ENCODE data around the gene OMG. TPM values are rescaled to one million over a fixed set of nuclear protein-coding genes. Genes with fewer than 3 reads are reported as not detected.
"Not testable (repeated sequence)": the region's sequence is repeated elsewhere in the genome, so short reads cannot be mapped to it uniquely, and the experiment has no call there.

Gene OMG
- total and polyA plus RNA-seq, 2 experiments from 2014 or later: 0.58 TPM; not detected in 1

DNA sequence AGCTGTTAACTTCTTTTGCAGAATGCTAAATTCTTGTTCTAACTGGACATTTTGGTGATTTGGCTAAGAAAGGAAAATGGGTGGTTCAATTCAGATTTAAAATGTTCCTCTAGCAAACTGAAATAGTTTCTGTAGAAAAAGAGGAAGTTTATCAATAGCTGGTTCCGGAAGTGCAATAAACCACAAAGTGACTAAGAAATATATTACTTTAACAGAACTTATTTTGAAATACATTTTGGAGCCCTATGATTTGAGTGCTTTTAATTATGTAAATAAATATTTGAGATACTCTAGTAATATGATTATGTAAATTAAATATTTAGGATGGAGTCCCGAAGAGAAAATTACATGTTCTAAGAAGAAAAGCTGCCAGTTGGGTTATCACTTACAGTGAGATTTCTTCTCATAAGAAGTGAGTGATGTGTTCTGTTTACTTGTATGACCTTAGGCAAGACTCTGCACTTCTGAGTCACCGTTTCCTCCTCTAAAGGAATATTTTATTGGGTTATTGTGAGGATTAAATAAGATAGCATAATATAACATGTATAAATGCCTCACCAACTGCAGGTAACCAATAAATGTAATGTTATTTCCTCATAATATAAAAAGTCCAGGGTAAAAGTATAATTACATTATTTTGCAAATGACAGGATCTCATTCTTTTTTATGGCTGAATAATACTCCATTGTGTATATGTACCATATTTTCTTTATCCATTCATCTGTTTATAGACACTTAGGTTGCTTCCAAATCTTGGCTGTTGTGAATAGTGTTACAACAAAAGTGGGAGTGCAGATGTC is 17.1 kb upstream of the OMG start, which contains the start of gene EVI2B:
EVI2B (minus strand) TSS at position 73 of the 800 bp plus-strand sequence. CDS start 8,445 bp downstream, outside the sequence.
- Histone ChIP-seq H3K27ac (no peak within 1 kb of the TSS), H3K79me2 (no peaks in the 10 kb centered on the region), H2AFZ (no peak within 1 kb of the TSS), H3K4me3 (no peak within 1 kb of the TSS), H3K36me3 (replicated peaks; ENCODE audit: insufficient read depth, low read depth) (no peaks in the 10 kb centered on the region), H3K27me3 (no peaks in the 10 kb centered on the region), H4K20me1 (ENCODE audit: insufficient read depth, poor library complexity, severe bottlenecking) (no peaks in the 10 kb centered on the region), H3K4me2 (no peak within 1 kb of the TSS), H3K9me2 (replicated peaks; ENCODE audit: insufficient read depth) (no peaks in the 10 kb centered on the region), H3K4me1 (ENCODE audit: insufficient read depth) (no peaks in the 10 kb centered on the region), H3K9me3 (ENCODE audit: low read depth) (no peaks in the 10 kb centered on the region)
- DNase-seq (ENCODE audit: low spot score): no peak
- no peak for TF ChIP-seq EZH2phosphoT487 (IDR thresholded peaks at IDR 0.05; ENCODE audit: low read depth, severe bottlenecking, unreplicated experiment)
- TF ChIP-seq EZH2 (IDR thresholded peaks at IDR 0.05; ENCODE audit: borderline replicate concordance): no peak
- TF ChIP-seq, protein P1, sequence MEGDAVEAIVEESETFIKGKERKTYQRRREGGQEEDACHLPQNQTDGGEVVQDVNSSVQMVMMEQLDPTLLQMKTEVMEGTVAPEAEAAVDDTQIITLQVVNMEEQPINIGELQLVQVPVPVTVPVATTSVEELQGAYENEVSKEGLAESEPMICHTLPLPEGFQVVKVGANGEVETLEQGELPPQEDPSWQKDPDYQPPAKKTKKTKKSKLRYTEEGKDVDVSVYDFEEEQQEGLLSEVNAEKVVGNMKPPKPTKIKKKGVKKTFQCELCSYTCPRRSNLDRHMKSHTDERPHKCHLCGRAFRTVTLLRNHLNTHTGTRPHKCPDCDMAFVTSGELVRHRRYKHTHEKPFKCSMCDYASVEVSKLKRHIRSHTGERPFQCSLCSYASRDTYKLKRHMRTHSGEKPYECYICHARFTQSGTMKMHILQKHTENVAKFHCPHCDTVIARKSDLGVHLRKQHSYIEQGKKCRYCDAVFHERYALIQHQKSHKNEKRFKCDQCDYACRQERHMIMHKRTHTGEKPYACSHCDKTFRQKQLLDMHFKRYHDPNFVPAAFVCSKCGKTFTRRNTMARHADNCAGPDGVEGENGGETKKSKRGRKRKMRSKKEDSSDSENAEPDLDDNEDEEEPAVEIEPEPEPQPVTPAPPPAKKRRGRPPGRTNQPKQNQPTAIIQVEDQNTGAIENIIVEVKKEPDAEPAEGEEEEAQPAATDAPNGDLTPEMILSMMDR (IDR thresholded peaks at IDR 0.05; ENCODE audit: poor library complexity): no peak
- 86% methylated on average over 3 of the region's 3 CpGs for WGBS (ENCODE audit: low lambda C conversion rate, missing lambda C conversion rate)

DNA sequence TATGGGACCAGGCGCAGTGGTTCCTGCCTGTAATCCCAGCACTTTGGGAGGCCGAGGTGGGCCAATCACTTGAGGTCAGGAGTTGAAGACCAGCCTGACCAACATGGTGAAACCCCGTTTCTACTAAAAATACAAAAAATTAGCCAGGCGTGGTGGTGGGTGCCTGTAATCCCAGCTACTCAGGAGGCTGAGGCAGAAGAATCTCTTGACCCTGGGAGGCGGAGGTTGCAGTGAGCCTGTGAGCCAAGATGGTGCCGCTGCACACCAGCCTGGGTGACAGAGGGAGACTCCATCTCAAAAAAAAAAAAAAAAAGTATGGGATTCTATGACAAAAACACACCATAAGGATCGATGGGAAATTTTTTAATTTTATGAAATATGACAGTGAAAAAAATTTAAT is 15.2 kb upstream of the OMG start:
- not testable (repeated sequence) for H3K27ac ChIP-seq; H4K20me1 ChIP-seq (ENCODE audit: insufficient read depth, poor library complexity, severe bottlenecking); H3K4me3 ChIP-seq; H3K36me3 ChIP-seq (replicated peaks; ENCODE audit: insufficient read depth, low read depth); H3K9me2 ChIP-seq (replicated peaks; ENCODE audit: insufficient read depth); DNase-seq (ENCODE audit: low spot score); H3K79me2 ChIP-seq; H3K27me3 ChIP-seq; H2AFZ ChIP-seq; H3K9me3 ChIP-seq (ENCODE audit: low read depth); H3K4me2 ChIP-seq; H3K4me1 ChIP-seq (ENCODE audit: insufficient read depth)
- WGBS (ENCODE audit: low lambda C conversion rate, missing lambda C conversion rate): 81% methylated on average over 7 of the region's 7 CpGs

DNA sequence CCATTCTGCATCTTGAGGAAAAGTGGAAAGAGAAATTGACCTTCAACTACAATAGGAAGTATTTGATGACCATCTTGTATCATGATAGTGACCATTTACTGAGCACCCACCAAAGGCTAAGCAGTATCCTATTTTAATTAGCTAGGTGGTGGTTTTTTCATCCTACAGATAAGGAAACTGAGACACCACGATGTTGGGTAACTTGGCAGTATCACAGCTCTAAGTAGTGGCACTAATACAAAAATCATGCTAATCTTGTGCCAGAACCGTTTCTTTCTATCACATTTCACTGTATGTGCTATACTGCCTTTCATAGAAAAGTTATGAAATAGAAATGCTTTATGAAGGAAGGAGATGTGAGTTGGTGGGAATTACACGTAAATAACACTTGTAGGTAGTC is 14.5 kb upstream of the OMG start:
- H3K4me2 ChIP-seq: no peak overlapping the region
- no peaks in the 10 kb centered on the region for H3K36me3 ChIP-seq (replicated peaks; ENCODE audit: insufficient read depth, low read depth)
- H3K4me1 ChIP-seq (ENCODE audit: insufficient read depth): peaks cover 3% of the 10 kb centered on the region
- H3K4me3 ChIP-seq: no peak overlapping the region
- H3K79me2 ChIP-seq: no peaks in the 10 kb centered on the region
- DNase-seq (ENCODE audit: low spot score): no peak
- WGBS (ENCODE audit: low lambda C conversion rate, missing lambda C conversion rate): 97% methylated on average over 3 of the region's 3 CpGs
- no peaks in the 10 kb centered on the region for H3K9me2 ChIP-seq (replicated peaks; ENCODE audit: insufficient read depth)
- no peak for TF ChIP-seq EZH2 (IDR thresholded peaks at IDR 0.05; ENCODE audit: borderline replicate concordance)
- TF ChIP-seq, protein P1 (IDR thresholded peaks at IDR 0.05; ENCODE audit: poor library complexity): no peak
- no peak for TF ChIP-seq EZH2phosphoT487 (IDR thresholded peaks at IDR 0.05; ENCODE audit: low read depth, severe bottlenecking, unreplicated experiment)
- H4K20me1 ChIP-seq (ENCODE audit: insufficient read depth, poor library complexity, severe bottlenecking): no peaks in the 10 kb centered on the region
- no peaks in the 10 kb centered on the region for H3K27me3 ChIP-seq
- H3K27ac ChIP-seq: no peak overlapping the region
- no peak overlapping the region for H2AFZ ChIP-seq
- no peaks in the 10 kb centered on the region for H3K9me3 ChIP-seq (ENCODE audit: low read depth)

DNA sequence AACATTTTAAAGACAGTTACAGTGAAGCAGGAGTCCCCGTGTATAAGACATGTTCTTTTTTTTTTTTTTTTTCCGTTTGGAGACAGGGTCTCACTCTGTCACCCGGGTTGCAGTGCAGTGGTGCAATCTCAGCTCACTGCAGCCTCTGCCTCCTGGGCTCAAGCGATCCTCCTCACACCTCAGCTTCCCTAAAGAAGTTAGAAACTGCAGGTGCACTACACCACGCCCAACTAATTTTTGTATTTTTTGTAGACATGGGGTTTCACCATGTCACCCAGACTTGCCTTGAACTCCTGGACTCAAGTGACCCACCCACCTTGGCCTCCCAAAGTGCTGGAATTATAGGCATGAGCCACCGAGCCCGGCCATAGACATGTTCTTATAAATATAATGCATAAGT is 13.8 kb upstream of the OMG start:
- Histone ChIP-seq H3K4me3 (no peak overlapping the region), H4K20me1 (ENCODE audit: insufficient read depth, poor library complexity, severe bottlenecking) (no peaks in the 10 kb centered on the region), H3K27ac (no peak overlapping the region), H3K4me2 (no peak overlapping the region), H2AFZ (no peak overlapping the region), H3K4me1 (ENCODE audit: insufficient read depth) (peaks cover 3% of the 10 kb centered on the region), H3K36me3 (replicated peaks; ENCODE audit: insufficient read depth, low read depth) (no peaks in the 10 kb centered on the region), H3K9me3 (ENCODE audit: low read depth) (no peaks in the 10 kb centered on the region), H3K9me2 (replicated peaks; ENCODE audit: insufficient read depth) (no peaks in the 10 kb centered on the region), H3K27me3 (no peaks in the 10 kb centered on the region), H3K79me2 (no peaks in the 10 kb centered on the region)
- WGBS (ENCODE audit: low lambda C conversion rate, missing lambda C conversion rate): 91% methylated on average over 7 of the region's 7 CpGs
- TF ChIP-seq EZH2phosphoT487 (IDR thresholded peaks at IDR 0.05; ENCODE audit: low read depth, severe bottlenecking, unreplicated experiment): no peak
- TF ChIP-seq, protein P1 (IDR thresholded peaks at IDR 0.05; ENCODE audit: poor library complexity): no peak
- DNase-seq (ENCODE audit: low spot score): no peak

All from hepatocyte (in vitro differentiated cells).